ENCODE measurements around the gene ZNG1F.
"Not testable (repeated sequence)": the region's sequence is repeated elsewhere in the genome, so short reads cannot be mapped to it uniquely, and the experiment has no call there.

DNA sequence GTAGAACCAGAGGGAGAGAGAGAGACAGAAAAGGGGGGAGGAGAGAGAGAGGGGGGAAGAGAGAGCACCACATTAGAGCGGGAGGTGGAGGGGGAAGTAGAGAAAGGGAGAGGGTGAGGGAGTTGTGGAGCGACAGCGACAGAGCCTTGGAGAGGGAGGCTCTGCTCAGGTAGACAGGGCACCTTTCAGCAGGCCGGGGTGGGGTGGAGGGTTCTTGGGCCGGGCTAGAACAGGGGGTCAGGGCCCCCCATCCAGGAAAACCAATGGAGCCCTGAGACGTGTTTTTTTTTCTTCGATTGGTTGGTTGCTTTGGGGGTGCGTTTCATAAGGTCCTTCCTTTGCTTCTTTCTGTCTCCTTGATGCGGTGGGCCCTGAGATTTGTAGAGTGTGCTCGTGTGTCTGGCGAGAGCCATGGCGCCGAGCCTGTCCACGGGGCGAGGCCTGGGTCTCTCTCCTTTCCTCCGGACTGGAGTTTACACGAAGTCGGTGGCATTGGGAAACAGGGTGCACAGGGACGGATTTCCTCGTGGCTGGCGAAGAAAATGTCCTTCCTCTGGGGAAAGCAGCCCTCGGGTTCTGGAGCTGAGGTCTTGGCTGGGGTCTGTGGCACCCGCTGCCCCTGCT lies 47.5 kb upstream of the ZNG1F start:
- not testable (repeated sequence) for TF ChIP-seq POLR2A (IDR thresholded peaks at IDR 0.05; ENCODE audit: low read length); GATA1 (IDR thresholded peaks at IDR 0.05; ENCODE audit: low read depth, low read length)

Data from erythroblast (primary cell).